Measurements from ENCODE around the gene BCOR. TPM values are rescaled to one million over a fixed set of nuclear protein-coding genes. Genes with fewer than 3 reads are reported as not detected.

Gene BCOR
- total RNA-seq, 1 experiment from 2014 or later: 21.8 TPM

DNA sequence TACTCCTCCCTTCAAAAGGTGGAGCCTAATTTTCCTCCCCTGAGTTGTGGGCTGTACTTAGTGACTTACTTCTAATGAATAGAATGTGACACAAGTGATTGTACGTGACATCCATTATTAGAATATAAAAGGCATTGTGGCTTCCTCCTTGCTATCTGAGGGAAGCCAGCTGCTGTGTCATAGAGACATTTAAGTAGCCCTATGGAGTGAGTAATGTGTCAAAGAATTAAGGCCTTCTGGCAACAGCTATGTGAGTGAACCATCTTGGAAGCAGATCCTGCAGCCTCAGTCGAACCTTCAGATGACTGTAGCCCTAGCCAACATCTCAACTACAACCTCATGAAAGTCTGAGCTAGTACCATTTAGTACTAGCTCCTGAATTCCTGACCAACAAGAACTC is 76.1 kb downstream of the BCOR start:
- CTCF ChIA-PET: no interaction called here
- H3K9ac ChIP-seq (ENCODE audit: low read length): no peak overlapping the region
- H3K4me1 ChIP-seq (ENCODE audit: insufficient read depth, low read length): no peaks in the 10 kb centered on the region
- no peaks in the 10 kb centered on the region for H3K36me3 ChIP-seq (ENCODE audit: low read depth, low read length)
- intact Hi-C loops (cut with micrococcal nuclease): no loop called here
- H3K9me2 ChIP-seq (replicated peaks; ENCODE audit: low read length): no peaks in the 10 kb centered on the region
- no peaks in the 10 kb centered on the region for H3K27me3 ChIP-seq (ENCODE audit: low read length)
- no peaks in the 10 kb centered on the region for H3K9me3 ChIP-seq (ENCODE audit: low read length)
- H3K79me2 ChIP-seq (ENCODE audit: low read length): no peaks in the 10 kb centered on the region
- no peak for ATAC-seq
- no peaks in the 10 kb centered on the region for H4K20me1 ChIP-seq (ENCODE audit: low read length)
- H3K27ac ChIP-seq (ENCODE audit: low read length): no peak overlapping the region
- POLR2A ChIA-PET (ENCODE audit: unreplicated experiment): no interaction called here
- H2AFZ ChIP-seq (ENCODE audit: low read length): no peak overlapping the region
- no peak overlapping the region for H3K4me3 ChIP-seq (ENCODE audit: low read length)
- H3K4me2 ChIP-seq (ENCODE audit: low read length): no peak overlapping the region
- peak; percentile 3 for DNase-seq
- no peaks in the 10 kb centered on the region for H3F3A ChIP-seq (ENCODE audit: low read length, unreplicated experiment)
- TF ChIP-seq EZH2phosphoT487 (IDR thresholded peaks at IDR 0.05; ENCODE audit: borderline replicate concordance, low read length) (no peak), EZH2 (IDR thresholded peaks at IDR 0.05; ENCODE audit: low read length, unreplicated experiment) (no peak), CTCF (conservative IDR thresholded peaks at IDR 0.05; ENCODE audit: low read depth, low read length) (no peak)
- no TSS peak for BruUV-seq (replicated peaks)

DNA sequence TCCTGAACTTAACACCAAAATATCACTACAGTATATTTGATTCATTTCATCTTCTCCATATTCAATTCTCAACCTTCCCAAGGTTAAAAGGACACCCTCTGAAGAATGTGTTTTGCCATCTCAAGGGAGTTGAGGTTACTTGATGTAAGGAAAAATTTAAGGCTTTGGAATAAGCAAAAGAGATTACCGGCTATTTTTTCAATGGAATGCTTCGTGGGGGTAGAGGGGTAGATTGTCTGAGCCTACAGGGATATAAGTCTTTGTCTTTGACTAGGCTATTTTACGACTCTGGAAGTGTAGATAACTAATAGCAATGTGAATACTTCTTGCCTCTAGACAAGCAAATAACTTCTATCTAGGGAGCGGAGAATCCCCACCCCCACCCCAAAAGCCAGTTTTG is 78.2 kb downstream of the BCOR start:
- Histone ChIP-seq H3K4me3 (ENCODE audit: low read length) (no peak overlapping the region), H3K9me2 (replicated peaks; ENCODE audit: low read length) (no peaks in the 10 kb centered on the region), H4K20me1 (ENCODE audit: low read length) (no peaks in the 10 kb centered on the region), H3K4me1 (ENCODE audit: insufficient read depth, low read length) (no peaks in the 10 kb centered on the region; the same call in 1 of the 2 replicates), H3K4me2 (ENCODE audit: low read length) (no peak overlapping the region), H3K27me3 (ENCODE audit: low read length) (no peaks in the 10 kb centered on the region), H3F3A (ENCODE audit: low read length, unreplicated experiment) (no peaks in the 10 kb centered on the region), H3K36me3 (ENCODE audit: low read depth, low read length) (no peaks in the 10 kb centered on the region), H3K79me2 (ENCODE audit: low read length) (no peaks in the 10 kb centered on the region), H3K27ac (ENCODE audit: low read length) (no peak overlapping the region), H3K9me3 (ENCODE audit: low read length) (no peaks in the 10 kb centered on the region), H2AFZ (ENCODE audit: low read length) (no peak overlapping the region), H3K9ac (ENCODE audit: low read length) (no peak overlapping the region)
- no peak for DNase-seq
- no peak for ATAC-seq
- TF ChIP-seq EZH2phosphoT487 (IDR thresholded peaks at IDR 0.05; ENCODE audit: borderline replicate concordance, low read length): no peak
- no peak for TF ChIP-seq CTCF (conservative IDR thresholded peaks at IDR 0.05; ENCODE audit: low read depth, low read length)
- no peak for TF ChIP-seq EZH2 (IDR thresholded peaks at IDR 0.05; ENCODE audit: low read length, unreplicated experiment)
- intact Hi-C loops (cut with micrococcal nuclease): loop anchor here (10.0 kb wide), 1 partner anchor 205 kb away; no protein-coding TSS in a partner anchor
- BruUV-seq (replicated peaks): no TSS peak
- ChIA-PET CTCF (no interaction called here), POLR2A (ENCODE audit: unreplicated experiment) (no interaction called here)

DNA sequence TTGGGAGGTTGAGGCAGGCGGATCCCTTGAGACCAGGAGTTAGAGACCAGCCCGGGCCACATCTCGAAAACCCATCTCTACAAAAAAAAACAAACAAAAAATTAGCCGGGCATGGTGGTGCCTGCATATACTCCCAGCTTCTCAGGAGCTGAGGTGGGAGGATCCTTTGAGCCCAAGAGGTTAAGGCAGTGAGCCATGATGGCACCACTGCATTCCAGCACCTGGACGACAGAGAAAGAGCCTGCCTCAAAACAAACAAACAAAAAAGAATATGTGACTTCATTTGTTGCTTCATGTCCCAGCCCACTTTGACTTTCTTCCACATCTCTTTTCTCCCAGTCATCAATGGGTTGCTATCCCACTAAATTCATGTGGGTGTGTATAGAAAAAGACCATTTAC is 79.7 kb downstream of the BCOR start:
- Histone ChIP-seq H3K9ac (ENCODE audit: low read length) (no peak overlapping the region), H3K4me3 (ENCODE audit: low read length) (no peak overlapping the region), H4K20me1 (ENCODE audit: low read length) (no peaks in the 10 kb centered on the region), H2AFZ (ENCODE audit: low read length) (no peak overlapping the region), H3K9me2 (replicated peaks; ENCODE audit: low read length) (no peaks in the 10 kb centered on the region), H3K9me3 (ENCODE audit: low read length) (no peaks in the 10 kb centered on the region), H3K4me1 (ENCODE audit: insufficient read depth, low read length) (no peaks in the 10 kb centered on the region; the same call in 1 of the 2 replicates), H3K27ac (ENCODE audit: low read length) (no peak overlapping the region), H3F3A (ENCODE audit: low read length, unreplicated experiment) (no peaks in the 10 kb centered on the region), H3K4me2 (ENCODE audit: low read length) (no peak overlapping the region), H3K36me3 (ENCODE audit: low read depth, low read length) (no peaks in the 10 kb centered on the region), H3K79me2 (ENCODE audit: low read length) (no peaks in the 10 kb centered on the region), H3K27me3 (ENCODE audit: low read length) (no peaks in the 10 kb centered on the region)
- CTCF ChIA-PET: no interaction called here
- no peak for DNase-seq
- no TSS peak for BruUV-seq (replicated peaks)
- POLR2A ChIA-PET (ENCODE audit: unreplicated experiment): no interaction called here
- intact Hi-C loops (cut with micrococcal nuclease): loop anchor here (10.0 kb wide), 1 partner anchor 203 kb away; no protein-coding TSS in a partner anchor
- no peak for TF ChIP-seq CTCF (conservative IDR thresholded peaks at IDR 0.05; ENCODE audit: low read depth, low read length)
- TF ChIP-seq EZH2phosphoT487 (IDR thresholded peaks at IDR 0.05; ENCODE audit: borderline replicate concordance, low read length): no peak
- TF ChIP-seq EZH2 (IDR thresholded peaks at IDR 0.05; ENCODE audit: low read length, unreplicated experiment): no peak
- ATAC-seq: no peak
